Endometrial microvascular endothelial cells (primary cell): ENCODE measurements around the gene MATN1. TPM values are rescaled to one million over a fixed set of nuclear protein-coding genes. Genes with fewer than 3 reads are reported as not detected.

Experiments
- in situ Hi-C: cut with HindIII; loops from 2 replicates; pipeline ENCODE4 v1.10.0; 2017; ENCODE audit warnings: low sequenced_read_pairs, low pct_unique_long_range_greater_than_20kb; ENCODE audit errors: inconsistent ontology term
- total RNA-seq: library from RNA; depleted of rRNA; stranded (reverse); fragments of >200 nt; gene quantifications from one replicate; pipeline ENCODE4 v1.2.3, GENCODE V29; 2015; ENCODE audit errors: inconsistent ontology term

Gene MATN1
- total RNA-seq, 1 donor from 2014 or later = not detected

GRCh38 chr1:30747033-30748008 is 23.9 kb upstream of the MATN1 start:
- in situ Hi-C loops = no loop called here

DNA sequence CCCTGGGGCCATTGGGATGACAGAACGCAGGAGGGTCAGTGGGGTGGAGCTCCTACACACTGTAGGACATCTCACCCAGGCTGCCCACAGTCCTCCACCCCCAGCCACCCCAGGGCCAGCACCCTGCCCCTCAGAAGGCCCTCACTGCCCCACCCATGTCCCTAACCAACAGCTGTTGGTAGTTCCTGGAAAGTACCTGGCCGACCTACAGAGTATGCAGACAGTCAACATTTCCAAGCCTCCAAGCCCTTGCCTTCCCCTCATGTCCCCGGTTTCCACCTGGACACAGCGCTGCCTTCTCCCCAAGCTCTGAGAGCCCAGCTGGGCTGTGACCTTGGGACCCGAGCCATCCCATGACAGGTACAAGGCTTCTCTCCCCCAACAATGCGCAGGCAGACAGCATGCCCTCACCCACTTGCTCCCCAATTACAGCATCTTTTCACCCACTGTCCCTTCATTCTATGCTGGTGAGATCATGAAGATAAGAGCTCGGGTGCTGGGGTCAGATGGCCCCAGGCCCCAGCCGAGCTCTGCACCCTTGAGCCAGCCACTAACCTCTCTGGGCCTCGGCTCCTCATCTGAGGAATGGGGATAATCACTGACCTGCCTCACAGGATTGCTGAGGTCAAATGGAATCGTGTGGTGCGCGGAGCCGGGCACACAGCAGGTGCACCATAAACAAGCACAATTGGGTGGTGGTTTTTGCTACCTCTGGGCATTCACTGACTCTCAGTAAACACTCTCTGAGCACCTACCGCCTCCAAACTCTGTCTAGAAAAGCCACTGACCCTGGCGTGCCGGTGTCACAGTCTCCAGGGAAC is 23.0 kb upstream of the MATN1 start:
- in situ Hi-C loops = no loop called here

DNA sequence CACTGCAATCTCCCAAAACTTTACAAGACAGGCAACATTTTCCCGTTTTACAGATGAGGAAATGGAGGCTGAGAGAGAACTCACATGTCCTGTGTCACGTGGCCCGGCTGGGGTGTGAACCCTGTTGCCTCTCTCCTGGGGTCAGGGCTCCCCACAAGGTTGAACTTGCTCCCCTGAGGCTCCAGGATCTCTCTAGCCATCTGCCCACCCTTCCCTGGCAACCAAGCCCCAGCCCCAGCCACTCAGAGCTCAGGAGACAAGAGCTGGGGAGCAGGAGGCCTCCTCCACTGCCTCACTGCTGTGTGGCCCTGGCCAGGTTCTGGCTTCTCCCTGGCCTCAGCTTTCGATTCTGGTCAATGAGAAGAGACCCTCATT is 22.4 kb upstream of the MATN1 start:
- in situ Hi-C loops = no loop called here

DNA sequence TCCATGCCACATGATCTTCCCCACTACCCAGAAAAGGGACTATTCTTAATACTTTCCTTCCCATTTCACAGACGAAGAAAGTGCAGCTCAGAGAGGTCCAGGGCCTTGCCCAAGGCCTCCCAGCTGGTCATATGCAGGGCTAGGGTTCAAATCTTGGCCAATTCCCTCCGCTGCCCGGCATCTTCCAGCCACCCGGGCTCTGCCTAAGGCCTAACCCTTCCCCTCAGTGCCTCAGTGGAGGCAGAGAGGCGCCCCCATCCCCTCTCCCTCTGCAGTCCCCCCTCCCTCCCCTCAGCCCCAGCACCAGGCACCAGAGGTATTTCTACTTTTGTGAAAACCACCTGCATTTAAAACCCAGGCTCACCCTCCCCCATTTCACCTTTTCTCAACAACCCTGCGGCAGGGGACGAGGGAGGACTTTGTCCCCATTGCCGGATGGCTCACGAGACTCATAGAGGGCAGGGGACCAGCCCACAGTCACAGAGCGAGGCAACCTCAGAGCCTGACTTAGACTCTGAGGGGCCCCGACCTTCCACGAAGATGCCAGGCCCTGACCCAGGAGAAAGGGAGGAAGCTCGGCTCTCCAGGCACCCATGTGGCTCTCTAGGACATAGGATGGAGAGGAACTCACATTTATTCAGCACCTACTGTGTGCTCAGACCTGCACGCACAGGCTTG is 21.9 kb upstream of the MATN1 start:
- in situ Hi-C loops = no loop called here

GRCh38 chr1:30744060-30744756 is 20.8 kb upstream of the MATN1 start:
- in situ Hi-C loops = no loop called here

GRCh38 chr1:30743584-30744059 is 20.2 kb upstream of the MATN1 start:
- in situ Hi-C loops = no loop called here

DNA sequence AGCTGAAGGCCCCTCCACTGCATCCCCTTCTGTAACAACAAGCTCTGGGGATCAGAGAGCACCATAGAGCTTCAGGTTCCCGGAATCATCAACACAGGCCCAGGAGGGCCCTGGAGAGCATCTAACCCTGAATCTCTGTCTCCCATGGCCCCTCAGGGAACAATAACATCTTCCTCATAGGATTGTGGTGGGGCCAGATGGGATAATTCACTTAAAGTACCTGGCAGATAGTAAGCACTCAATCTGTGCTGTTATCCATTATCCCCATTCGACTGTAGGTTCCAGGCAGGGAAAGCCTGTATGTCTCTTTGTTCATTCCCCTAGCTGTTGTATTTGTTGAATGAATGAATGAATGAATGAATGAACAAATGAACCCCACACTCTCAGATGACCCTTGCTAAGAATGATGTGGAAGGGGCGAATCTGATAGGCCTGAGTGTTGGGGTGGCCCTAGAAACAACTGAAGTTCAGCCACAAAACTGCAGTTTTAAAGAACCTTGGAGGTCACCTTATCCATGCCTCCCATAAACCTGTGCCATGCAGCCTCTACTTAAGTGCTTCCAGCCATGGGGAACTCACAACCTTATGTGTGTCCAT is 19.7 kb upstream of the MATN1 start:
- in situ Hi-C loops = no loop called here

GRCh38 chr1:30742300-30742962 is 19.0 kb upstream of the MATN1 start:
- in situ Hi-C loops = no loop called here

GRCh38 chr1:30741239-30741894 is 18.0 kb upstream of the MATN1 start:
- in situ Hi-C loops = no loop called here

DNA sequence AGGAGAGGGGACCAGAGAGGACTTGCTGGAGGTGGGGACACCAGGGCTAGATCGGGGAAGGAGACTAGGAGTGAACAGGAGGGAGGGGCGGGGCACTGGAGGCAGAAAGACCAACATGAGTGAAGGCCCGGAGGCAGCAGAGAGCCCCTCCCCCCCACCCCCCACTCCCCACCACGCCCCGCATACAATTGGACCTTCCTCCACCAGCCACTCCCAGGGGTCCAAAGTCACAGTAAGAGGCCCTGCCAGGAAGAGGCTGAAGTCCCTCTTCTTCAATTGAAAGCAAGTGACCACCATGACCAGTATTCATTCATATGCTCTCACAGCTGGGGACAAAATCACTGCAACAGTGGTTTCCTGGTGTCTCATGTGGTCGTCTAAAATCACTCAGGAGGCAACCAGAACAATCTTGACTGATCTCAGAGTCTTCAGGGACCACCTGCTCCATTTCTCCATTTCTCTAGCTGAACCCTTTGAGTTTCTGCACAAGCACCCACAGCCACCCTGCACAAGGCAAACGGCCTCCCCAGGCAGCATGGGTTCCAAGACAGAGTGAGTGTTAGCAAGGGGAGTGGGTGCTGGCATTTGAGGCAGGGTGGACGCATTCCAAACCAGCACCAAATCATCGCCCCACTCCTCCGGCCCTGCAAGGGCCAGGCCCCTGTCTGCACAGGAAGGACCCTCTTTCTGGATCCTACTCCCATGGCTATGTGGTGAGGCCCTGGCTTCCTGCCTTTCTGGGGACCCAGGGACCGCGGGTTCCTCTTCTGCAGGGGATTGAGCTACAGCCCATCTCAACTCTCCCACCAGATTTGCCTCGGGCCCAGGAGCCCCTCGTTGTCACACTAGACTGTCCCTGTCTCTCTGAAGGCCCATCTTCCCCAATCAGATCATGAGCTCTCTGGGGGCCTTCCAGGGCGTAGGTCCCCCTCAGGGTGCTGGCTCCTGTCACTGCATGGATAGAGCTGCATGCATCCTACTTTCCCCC is 17.2 kb upstream of the MATN1 start:
- in situ Hi-C loops = no loop called here

- in situ Hi-C loops = no loop called here
Measured at GRCh38 chr1:30739601-30740000, 16.2 kb upstream of the MATN1 start.

DNA sequence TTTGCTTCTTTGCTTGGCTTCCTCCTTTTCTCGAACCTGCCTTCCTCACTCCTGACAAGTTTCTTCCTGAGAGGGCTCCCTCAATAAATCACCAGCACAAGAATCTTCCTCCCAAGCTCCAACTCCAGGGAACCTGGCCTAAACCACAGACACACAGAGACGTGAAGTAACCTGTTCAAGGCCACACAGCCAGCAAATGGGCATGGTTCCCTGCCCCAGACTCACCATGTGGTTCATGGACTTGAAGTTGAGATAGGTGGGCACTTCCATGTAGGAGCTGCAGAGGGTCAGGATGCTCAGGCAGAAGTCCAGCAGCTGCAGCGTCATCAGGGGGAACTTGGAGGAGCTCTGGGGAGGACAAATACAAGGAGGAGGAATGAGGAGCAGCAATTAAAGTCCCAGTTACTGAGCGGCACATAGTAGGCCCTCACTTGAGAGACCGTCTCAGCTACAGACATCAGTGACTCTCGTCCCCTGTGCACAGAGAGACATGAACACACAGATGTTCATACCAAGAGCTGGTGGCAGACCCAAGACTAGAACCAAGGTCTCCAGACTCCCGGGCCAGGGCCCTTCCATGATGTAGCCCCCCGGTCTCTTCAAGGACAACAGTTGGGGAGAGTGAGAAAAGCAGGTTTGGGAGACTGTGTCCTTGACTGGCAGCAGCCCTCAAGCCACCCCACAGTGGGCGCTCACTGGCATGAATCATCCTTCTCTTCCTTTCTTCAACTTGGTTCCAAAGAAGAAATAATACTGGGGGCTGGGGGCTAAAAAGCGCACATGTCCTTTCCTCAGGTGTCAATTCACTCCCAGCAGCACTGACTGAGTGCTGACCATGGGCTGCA is 15.6 kb upstream of the MATN1 start:
- in situ Hi-C loops = no loop called here

DNA sequence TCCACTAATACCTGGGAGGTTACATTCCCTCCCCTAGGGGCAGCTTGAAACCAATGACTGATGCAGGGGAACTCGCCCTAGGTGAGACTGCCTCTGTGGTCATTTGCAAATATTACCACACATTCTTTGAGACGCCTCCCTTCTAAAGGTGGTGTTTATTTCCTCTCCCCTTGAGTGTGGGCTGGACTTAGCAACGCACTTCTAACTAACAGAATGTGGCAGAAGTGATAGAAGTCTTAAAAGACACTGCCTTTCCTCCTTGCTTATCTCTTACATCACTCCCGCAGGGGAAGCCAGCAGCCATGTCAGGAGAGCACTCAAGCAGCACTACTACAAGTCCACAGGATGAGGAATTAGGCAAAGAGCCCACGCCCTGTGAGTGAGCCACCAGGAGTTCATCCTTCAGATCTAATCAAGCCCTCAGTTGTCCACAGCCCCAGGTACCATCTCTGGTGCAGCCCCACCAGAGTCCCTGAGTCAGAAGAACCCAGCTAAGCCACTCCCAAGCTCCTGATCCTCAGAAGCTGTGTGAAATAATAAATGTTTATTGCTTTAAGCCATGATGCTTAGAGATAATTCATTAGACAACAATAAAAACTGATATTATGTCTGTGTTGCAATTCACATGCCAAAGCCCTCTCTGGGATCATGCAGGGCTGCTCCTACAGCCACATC is 14.8 kb upstream of the MATN1 start:
- in situ Hi-C loops = no loop called here

GRCh38 chr1:30737357-30738039 is 14.1 kb upstream of the MATN1 start:
- in situ Hi-C loops = no loop called here
